ENCODE measurements around the gene KLHL33. TPM values are rescaled to one million over a fixed set of nuclear protein-coding genes. Genes with fewer than 3 reads are reported as not detected.
A peak's percentile ranks its signal among the peaks of the same experiment; 100 is the strongest.

Gene KLHL33
- polyA plus RNA-seq, 6 donors from 2014 or later, result 0.13 to 0.51 (median 0.40) TPM; not detected in 1

DNA sequence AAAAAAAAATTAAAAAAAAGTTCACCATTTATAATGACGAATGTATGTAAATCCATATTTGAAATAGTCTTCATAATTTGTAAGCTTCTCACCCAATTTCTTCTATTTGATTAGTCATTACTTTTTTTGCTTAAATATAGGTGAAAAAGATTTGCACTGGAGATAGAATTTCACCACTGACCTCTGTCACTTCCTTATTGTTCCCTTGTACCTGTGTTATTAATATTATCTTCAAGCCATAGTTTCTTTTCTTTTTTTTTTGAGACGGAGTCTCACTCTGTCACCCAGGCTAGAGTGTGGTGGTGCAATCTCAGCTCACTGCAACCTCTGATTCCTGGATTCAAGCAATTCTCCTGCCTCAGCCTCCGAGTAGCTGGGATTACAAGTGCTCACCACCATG is 38.5 kb downstream of the KLHL33 start:
- no peak for ATAC-seq (ENCODE audit: low read depth in 2 of 2)
- Mint-ChIP-seq H3K4me1 (peaks cover 0 to 16% (median 5%) of the 10 kb centered on the region in 3 donors), H3K9me3 (no peaks in the 10 kb centered on the region), H3K27ac (no peak overlapping the region), H3K4me3 (no peak overlapping the region), H3K36me3 (peaks cover 25 to 34% of the 10 kb centered on the region in 2 donors), H3K27me3 (no peaks in the 10 kb centered on the region)
- DNase-seq, result no peak

GRCh38 chr14:20391505-20391904 is 44.5 kb downstream of the KLHL33 start:
- H3K27me3 Mint-ChIP-seq, result no peaks in the 10 kb centered on the region
- no peak for DNase-seq
- H3K4me3 Mint-ChIP-seq, result no peak overlapping the region
- H3K9me3 Mint-ChIP-seq, result no peaks in the 10 kb centered on the region
- no peak for ATAC-seq (ENCODE audit: low read depth in 2 of 2)
- peaks cover 29 to 42% of the 10 kb centered on the region in 2 donors for H3K36me3 Mint-ChIP-seq
- peak overlapping the region in 1 of 6 donors; percentile 89 for H3K27ac Mint-ChIP-seq
- H3K4me1 Mint-ChIP-seq, result peaks cover 7 to 20% (median 10%) of the 10 kb centered on the region in 3 donors

DNA sequence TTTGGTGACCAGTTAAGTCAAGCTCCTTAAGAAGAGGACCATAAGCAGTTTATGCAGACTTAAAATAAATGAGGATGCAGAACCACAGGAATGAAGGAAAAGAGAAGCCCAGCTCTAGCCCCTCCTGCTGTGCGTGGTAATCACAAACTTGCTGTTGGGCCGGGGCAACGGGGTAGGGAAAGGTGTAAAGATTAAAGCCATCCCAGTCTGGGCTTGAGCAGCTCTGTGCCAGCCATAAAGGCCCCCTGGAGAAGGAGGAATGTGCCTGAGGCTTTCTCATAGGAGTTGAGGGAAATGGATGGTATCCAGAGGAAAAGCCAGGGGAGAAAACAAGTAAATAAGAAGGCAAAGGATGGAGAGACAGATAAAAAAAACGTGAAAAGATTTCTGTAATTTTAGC is 47.8 kb downstream of the KLHL33 start:
- DNase-seq, result no peak
- H3K27ac Mint-ChIP-seq, result peak overlapping the region in 3 of 6 donors; percentile 10 to 26 (median 21)
- no peaks in the 10 kb centered on the region for H3K27me3 Mint-ChIP-seq
- no peak overlapping the region for H3K4me3 Mint-ChIP-seq
- no peaks in the 10 kb centered on the region for H3K9me3 Mint-ChIP-seq
- peaks cover 5 to 20% (median 7%) of the 10 kb centered on the region in 3 donors for H3K4me1 Mint-ChIP-seq
- peaks cover 12 to 41% of the 10 kb centered on the region in 2 donors for H3K36me3 Mint-ChIP-seq
- no peak for ATAC-seq (ENCODE audit: low read depth in 2 of 2)

GRCh38 chr14:20387576-20387975 is 48.4 kb downstream of the KLHL33 start:
- Mint-ChIP-seq H3K27me3 (no peaks in the 10 kb centered on the region), H3K4me3 (no peak overlapping the region), H3K36me3 (peaks cover 12 to 43% of the 10 kb centered on the region in 2 donors), H3K27ac (peak overlapping the region in 2 of 6 donors; percentile 10 to 76), H3K4me1 (peaks cover 5 to 20% (median 7%) of the 10 kb centered on the region in 3 donors), H3K9me3 (no peaks in the 10 kb centered on the region)
- no peak for DNase-seq
- ATAC-seq (ENCODE audit: low read depth in 2 of 2), result peak; percentile 52 to 56

DNA sequence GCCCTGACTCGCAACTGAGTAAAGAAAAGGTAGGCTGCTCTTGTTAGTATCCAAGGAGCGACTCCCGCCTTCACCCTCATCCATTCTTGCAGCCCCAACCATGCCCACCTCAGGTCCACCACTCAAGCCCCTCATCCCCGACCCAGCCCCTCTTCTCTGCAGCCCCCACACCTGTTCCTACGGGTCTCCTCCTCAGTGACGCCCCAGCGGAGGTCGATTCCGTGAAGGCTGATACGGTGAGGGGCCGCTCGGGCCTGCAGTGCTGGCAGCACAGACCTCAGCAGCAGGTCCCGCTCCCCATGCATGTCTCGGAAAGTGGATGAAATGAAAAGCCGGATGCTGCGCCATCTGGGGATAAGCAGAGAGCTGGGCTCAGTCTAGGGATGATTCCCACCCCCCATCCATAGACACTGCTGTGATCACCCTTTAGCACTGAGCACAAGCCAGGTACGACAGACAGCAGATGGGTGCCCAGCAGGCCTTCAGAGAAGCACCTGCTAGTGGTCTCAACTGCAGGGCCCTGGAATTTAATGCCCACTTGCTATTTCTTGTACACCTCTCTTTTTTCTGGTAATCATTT is 49.6 kb downstream of the KLHL33 start:
- Mint-ChIP-seq H3K27ac (peak overlapping the region in 2 of 6 donors; percentile 18 to 42), H3K4me3 (no peak overlapping the region), H3K36me3 (peaks cover 12 to 50% of the 10 kb centered on the region in 2 donors), H3K4me1 (peaks cover 5 to 18% (median 7%) of the 10 kb centered on the region in 3 donors), H3K27me3 (no peaks in the 10 kb centered on the region), H3K9me3 (no peaks in the 10 kb centered on the region)
- ATAC-seq (ENCODE audit: low read depth in 2 of 2) (no peak), DNase-seq (no peak)

DNA sequence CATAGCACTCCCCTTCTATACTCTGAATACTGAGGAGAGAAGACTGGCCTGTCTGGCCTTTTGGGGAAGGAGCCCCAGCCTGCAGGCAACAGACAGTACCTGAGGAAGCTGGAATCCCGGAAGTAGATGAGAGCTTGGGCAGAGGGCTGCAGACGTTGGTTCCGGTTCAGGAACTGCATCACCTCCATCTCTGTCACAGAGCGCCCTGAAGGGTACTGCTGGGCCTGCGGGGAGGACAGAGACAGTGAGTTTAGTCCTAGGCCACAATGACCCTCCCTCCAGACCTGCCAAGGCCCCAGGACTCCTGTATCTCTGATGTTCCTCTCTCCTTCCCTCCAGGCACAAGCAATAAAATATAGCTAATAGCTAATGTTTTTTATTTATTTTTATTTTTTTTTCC is 51.1 kb downstream of the KLHL33 start:
- peaks cover 19 to 50% of the 10 kb centered on the region in 2 donors for H3K36me3 Mint-ChIP-seq

GRCh38 chr14:20384321-20384720 is 51.6 kb downstream of the KLHL33 start:
- peak overlapping the region in 2 of 6 donors; percentile 23 to 44 for H3K27ac Mint-ChIP-seq
- H3K36me3 Mint-ChIP-seq, result peaks cover 19 to 50% of the 10 kb centered on the region in 2 donors
- H3K4me1 Mint-ChIP-seq, result peaks cover 5 to 11% (median 7%) of the 10 kb centered on the region in 3 donors

More for the DNA sequence above, 51.1 kb downstream of the KLHL33 start:
- Mint-ChIP-seq H3K9me3 (no peaks in the 10 kb centered on the region), H3K4me3 (no peak overlapping the region), H3K27me3 (no peaks in the 10 kb centered on the region), H3K27ac (peak overlapping the region in 1 of 6 donors; percentile 23), H3K4me1 (peaks cover 5 to 15% (median 7%) of the 10 kb centered on the region in 3 donors)
- DNase-seq (no peak), ATAC-seq (ENCODE audit: low read depth in 2 of 2) (no peak)

DNA sequence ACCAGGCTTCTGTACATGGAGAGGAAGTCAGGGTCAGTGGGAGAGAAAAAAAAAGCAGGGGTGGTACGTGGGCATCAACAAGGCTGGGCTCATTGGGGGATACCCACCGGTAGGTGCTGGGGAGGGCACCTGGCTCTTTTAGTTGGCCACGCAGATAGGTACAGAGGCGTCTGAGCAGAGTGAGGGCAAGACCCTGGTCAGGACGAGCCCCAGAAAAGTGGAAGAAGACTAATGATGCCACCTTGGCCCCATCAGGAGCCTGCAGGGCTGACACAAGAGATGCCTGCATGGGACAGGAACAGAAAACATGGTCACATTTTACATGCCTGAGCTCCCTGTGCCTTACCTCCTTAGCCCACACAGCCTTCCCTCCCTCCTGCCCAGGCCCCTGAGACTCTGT is 52.3 kb downstream of the KLHL33 start:
- ATAC-seq (ENCODE audit: low read depth in 2 of 2), result no peak
- Mint-ChIP-seq H3K9me3 (no peaks in the 10 kb centered on the region), H3K4me1 (peaks cover 5 to 11% (median 7%) of the 10 kb centered on the region in 3 donors), H3K27me3 (no peaks in the 10 kb centered on the region), H3K36me3 (peaks cover 19 to 45% of the 10 kb centered on the region in 2 donors), H3K4me3 (no peak overlapping the region), H3K27ac (peak overlapping the region in 1 of 6 donors; percentile 62)
- no peak for DNase-seq

More at GRCh38 chr14:20384321-20384720, 51.6 kb downstream of the KLHL33 start:
- no peaks in the 10 kb centered on the region for H3K27me3 Mint-ChIP-seq
- DNase-seq (no peak), ATAC-seq (ENCODE audit: low read depth in 2 of 2) (no peak)
- H3K4me3 Mint-ChIP-seq, result no peak overlapping the region
- H3K9me3 Mint-ChIP-seq, result no peaks in the 10 kb centered on the region

GRCh38 chr14:20383032-20383431 is 52.9 kb downstream of the KLHL33 start:
- no peak for DNase-seq
- H3K36me3 Mint-ChIP-seq, result peaks cover 17 to 42% of the 10 kb centered on the region in 2 donors
- no peaks in the 10 kb centered on the region for H3K27me3 Mint-ChIP-seq
- ATAC-seq (ENCODE audit: low read depth in 2 of 2), result no peak
- no peaks in the 10 kb centered on the region for H3K9me3 Mint-ChIP-seq
- H3K4me1 Mint-ChIP-seq, result peaks cover 4 to 8% (median 4%) of the 10 kb centered on the region in 3 donors
- no peak overlapping the region for H3K27ac Mint-ChIP-seq
- H3K4me3 Mint-ChIP-seq, result no peak overlapping the region

- peak overlapping the region in 2 of 6 donors; percentile 6 to 73 for H3K27ac Mint-ChIP-seq
- H3K4me1 Mint-ChIP-seq, result peaks cover 0 to 4% (median under 1%) of the 10 kb centered on the region in 3 donors
- peaks cover 17 to 42% of the 10 kb centered on the region in 2 donors for H3K36me3 Mint-ChIP-seq
- no peaks in the 10 kb centered on the region for H3K27me3 Mint-ChIP-seq
- no peak overlapping the region for H3K4me3 Mint-ChIP-seq
- DNase-seq (no peak), ATAC-seq (ENCODE audit: low read depth in 2 of 2) (no peak)
- no peaks in the 10 kb centered on the region for H3K9me3 Mint-ChIP-seq
Measured at GRCh38 chr14:20382526-20382925, 53.4 kb downstream of the KLHL33 start.

GRCh38 chr14:20381341-20381740 is 54.6 kb downstream of the KLHL33 start:
- Mint-ChIP-seq H3K4me1 (peaks cover 0 to 4% (median 0%) of the 10 kb centered on the region in 3 donors), H3K27me3 (no peaks in the 10 kb centered on the region), H3K4me3 (peak overlapping the region in 1 of 8 donors; percentile 31), H3K9me3 (no peaks in the 10 kb centered on the region), H3K27ac (peak overlapping the region in 4 of 6 donors; percentile 20 to 87 (median 42)), H3K36me3 (peaks cover 17 to 49% of the 10 kb centered on the region in 2 donors)
- no peak for DNase-seq
- no peak for ATAC-seq (ENCODE audit: low read depth in 2 of 2)

DNA sequence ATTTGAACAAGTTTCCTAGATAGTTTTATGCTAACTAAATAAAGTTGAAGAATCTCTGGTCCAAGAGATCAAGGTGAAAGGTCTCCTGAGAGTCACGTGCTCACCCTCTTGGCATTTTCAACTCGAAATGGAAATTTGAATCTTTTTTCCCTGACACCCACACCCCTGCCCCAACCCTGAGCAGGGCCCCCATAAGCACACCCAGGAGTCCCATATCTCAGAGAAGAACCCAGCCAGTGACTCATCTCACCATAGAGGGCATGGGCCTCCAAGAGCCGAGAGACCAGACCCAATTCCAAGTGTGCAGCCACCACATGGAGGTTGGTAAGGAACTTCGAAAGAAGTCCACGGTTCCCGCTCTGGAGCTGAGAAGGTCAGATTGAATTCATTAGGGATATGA is 55.3 kb downstream of the KLHL33 start:
- Mint-ChIP-seq H3K36me3 (peaks cover 17 to 55% of the 10 kb centered on the region in 2 donors), H3K9me3 (no peaks in the 10 kb centered on the region), H3K27me3 (no peaks in the 10 kb centered on the region), H3K4me3 (no peak overlapping the region), H3K27ac (peak overlapping the region in 2 of 6 donors; percentile 30 to 87), H3K4me1 (peaks cover 0 to 4% (median 1%) of the 10 kb centered on the region in 3 donors)
- DNase-seq (no peak), ATAC-seq (ENCODE audit: low read depth in 2 of 2) (no peak)

GRCh38 chr14:20379743-20380142 is 56.2 kb downstream of the KLHL33 start:
- peaks cover 17 to 58% of the 10 kb centered on the region in 2 donors for H3K36me3 Mint-ChIP-seq
- ATAC-seq (ENCODE audit: low read depth in 2 of 2), result no peak
- H3K9me3 Mint-ChIP-seq, result no peaks in the 10 kb centered on the region

GRCh38 chr14:20377171-20377570 is 58.8 kb downstream of the KLHL33 start:
- ATAC-seq (ENCODE audit: low read depth in 2 of 2) (no peak), DNase-seq (no peak)
- Mint-ChIP-seq H3K27ac (no peak overlapping the region), H3K9me3 (no peaks in the 10 kb centered on the region), H3K4me3 (no peak overlapping the region), H3K4me1 (peaks cover 0 to 4% (median 3%) of the 10 kb centered on the region in 3 donors), H3K36me3 (peaks cover 30 to 64% of the 10 kb centered on the region in 2 donors), H3K27me3 (no peaks in the 10 kb centered on the region)

More at GRCh38 chr14:20379743-20380142, 56.2 kb downstream of the KLHL33 start:
- Mint-ChIP-seq H3K27ac (no peak overlapping the region), H3K4me1 (peaks cover 0 to 4% (median 4%) of the 10 kb centered on the region in 3 donors), H3K27me3 (no peaks in the 10 kb centered on the region), H3K4me3 (no peak overlapping the region)
- DNase-seq, result no peak
